Activated naive CD4-positive, alpha-beta T cell treated with anti-CD3 and anti-CD28 coated beads, Interleukin-2, amount 50 U/mL, for 16 hours (primary cell): ENCODE data around the gene CLP1.
"Not testable (repeated sequence)": the region's sequence is repeated elsewhere in the genome, so short reads cannot be mapped to it uniquely, and the experiment has no call there.

Experiments
- DNase-seq: peaks from one replicate; pipeline ENCODE4 v3.0.0-alpha.2; 2020

CLP1 gene

DNA sequence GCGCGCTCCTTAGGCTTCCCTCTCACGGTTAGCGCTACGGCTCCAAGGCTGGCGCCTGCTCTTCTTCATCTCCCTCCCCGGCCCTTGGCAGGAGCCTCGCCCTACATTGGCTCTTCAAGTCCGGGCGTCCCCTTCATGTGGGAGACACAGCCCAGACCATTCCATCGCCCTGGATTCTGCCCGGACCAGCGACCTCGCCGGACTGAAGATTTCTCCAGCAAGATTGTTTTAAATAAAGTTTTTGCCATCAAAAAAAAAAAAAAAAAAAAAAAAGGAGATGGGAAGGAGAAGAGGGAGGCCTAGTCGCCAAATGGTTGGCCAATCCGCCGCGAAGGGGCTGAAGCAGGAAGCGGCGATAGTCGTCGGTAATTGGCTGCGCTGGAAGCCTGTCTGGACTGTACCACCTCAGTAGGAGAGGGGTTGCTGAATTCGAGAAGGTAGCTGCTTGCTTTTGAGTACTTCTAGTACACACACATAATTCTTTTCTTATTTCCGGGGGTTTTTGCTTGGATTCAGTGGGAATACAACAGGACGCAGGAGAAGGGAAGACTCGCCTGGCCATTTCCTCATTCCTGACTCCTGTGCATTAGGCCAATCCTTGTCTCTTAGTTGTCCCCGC lies 9.7 kb downstream of the CLP1 start:
- DNase-seq, result peak; percentile 92

DNA sequence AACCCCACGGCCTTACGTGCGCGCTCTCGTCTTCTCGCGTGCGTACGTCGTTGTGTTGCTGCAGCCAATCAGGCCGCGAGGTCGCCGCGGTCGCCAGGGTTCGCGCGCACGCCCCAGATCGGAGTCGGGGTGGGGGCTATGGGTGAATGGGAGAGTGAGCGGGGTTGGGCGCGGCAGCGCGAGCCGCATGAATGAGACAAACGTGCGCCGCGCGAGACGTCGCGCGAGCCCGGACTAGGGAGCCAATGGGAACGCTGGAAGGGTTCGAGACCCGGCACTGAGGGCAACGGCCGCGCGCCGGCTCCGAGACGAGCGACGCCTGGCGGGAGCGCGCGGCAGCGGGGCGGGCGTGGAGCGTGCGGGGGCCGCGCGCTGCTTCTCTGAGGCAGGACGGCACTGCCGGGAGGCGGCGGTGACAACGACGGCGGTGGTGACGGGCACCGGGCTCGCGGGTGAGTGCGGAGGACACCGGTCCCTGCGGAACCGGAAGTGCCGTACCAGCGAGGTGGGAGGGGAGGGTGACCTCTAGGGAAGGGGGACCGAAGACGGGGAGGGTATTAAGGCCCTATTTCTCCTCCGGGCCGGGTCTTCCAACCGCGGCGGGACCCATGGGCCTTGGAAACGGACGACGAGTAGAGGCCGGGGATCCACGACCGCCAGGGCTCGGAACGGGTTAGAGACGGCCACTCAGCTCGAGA lies 10.3 kb downstream of the CLP1 start, which contains the start of gene ZDHHC5:
Gene ZDHHC5, plus strand, starts transcription at position 379 of the 698 bp plus-strand sequence. CDS start 4,977 bp downstream, outside the sequence.
- DNase-seq, result peak; percentile 99

DNA sequence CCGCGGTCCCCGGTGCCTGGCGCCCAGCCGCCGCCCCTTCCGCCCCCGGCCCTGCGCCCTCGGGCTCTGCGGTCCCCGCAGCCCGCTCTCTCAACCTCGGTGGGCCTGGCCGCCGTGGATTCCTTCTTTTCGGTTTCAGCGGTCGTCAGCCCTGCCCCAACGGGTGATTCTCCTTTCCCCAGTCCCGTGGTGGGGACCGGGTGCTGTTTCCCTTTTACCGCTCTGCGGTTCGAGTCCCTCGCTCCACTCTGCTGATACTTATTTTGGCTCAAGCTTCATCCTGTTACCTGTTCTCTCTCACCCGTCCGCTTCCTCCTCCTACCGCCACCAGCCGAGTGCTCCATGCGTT lies 10.8 kb downstream of the CLP1 start:
- no peak for DNase-seq

DNA sequence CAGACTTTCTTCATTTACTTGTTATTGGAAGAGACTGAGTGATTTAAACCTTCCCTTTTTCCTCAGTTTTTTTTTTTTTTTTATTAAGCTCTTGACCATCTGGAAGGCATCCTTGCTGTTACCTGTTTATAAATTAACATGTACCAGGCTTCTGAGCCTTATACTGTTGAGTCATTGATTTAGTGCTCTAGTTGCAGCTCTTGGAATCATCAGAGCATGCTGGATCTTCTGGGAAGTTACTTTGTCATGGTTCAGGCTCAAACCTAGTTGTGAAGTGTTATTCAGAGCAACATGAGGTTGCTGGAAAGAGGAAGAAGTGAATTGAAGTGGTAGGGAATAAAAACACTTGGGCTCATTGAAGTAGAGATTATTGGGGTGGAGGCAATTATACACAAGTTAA lies 16.7 kb downstream of the CLP1 start:
- DNase-seq, result no peak

DNA sequence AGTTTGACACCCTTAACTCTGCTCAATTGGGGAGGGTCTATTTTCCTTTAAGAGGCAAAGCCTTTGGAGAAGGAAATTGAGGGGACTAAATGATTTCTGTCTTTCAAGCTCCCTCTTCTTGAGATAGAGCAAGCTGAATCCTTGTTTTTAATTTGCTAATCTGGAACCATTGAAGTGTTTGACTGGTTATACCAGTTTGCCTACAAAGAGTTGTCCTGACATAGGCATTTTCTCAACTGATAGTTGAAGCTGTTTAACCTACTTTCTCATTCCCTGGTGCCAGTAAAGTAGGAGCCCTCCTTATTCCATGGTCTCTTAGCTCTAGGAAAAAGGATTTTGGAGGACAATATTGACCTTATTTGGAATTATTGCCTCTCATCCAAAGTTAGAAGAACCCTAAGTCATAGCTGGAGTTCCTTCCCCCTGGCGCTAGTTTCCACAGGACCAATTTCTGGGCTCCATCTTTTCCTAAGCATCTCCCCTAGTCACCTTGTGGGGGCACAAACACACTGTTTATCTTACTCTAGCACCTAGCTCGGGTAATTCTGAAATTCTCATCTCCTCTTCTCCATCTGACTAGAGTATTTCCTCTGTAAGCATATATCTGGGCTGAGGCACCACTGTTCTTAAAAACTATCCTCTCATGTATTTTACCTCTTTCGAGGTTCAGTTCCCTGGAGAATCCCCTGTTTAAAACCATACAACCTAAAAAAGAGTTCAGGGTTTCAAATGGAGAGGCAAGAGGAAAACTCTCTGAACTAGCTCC lies 17.8 kb downstream of the CLP1 start:
- DNase-seq, result no peak

DNA sequence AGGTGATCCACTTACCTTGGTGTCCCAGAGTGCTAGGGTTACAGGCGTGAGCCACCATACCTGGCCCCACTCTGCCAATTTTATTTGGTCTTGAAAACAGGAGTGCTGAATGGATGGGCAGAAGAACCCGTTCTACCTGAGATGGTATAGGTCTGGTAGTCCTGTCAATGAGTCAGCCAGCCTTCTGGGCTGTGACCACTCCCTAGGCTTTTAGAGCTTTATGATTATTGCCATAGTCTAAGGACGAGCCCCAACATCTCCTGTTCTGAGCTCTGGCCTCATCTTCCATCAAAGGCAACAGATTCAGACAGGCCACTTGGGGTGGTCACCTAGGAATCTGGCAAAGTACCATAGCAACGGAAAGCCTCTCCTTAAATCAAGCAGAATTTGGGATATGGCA lies 21.8 kb downstream of the CLP1 start:
- DNase-seq, result no peak

DNA sequence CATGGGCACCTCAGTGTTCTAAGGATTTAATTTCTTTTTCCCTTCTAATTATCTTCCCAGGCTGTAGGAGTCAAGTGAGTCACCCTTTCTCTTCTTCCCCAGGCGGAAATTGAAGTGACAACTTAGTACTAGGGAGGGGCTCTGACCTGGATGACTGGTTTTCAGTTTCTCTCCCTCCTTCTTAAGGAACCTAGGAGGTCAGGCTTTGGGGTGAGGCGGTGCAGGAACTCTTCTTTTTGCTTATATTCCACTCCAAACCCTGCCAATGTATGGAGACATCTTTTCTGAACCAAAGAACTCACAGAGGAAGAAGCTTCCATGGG lies 23.0 kb downstream of the CLP1 start:
- DNase-seq, result no peak

DNA sequence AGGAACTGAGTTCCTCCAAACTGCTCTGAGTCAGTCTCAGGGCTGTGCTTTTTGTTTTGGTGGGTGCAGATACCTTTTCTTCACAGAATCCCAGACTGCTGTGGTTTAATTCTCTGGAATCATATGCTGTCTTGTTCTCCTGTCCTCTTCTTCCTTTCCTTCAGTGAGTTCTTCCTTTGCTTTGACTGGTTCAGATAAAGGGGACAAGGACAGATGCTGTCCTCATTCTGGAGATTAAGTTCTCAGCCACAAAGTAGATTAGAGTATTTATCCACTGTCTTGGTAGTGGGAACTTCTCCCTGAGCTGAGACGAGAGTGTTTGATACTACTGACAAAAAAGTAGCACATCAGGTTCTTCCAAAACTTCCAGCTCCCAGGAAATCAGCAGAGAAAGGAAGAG lies 23.6 kb downstream of the CLP1 start:
- DNase-seq, result no peak

DNA sequence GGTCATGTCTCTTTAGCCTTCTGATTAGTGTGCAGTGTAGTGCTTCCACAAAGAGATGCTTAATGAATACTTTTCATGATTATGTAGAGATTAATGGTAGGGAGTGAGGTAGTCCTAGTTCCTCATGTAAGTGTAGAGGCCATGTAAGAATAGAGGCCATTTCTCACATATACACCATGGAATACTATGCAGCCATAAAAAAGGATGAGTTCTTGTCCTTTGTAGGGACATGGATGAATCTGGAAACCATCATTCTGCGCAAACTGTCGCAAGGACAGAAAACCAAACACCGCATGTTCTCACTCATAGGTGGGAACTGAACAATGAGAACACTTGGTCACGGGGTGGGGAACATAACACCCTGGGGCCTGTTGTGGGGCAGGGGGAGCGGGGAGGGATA lies 32.9 kb downstream of the CLP1 start:
- DNase-seq, result not testable (repeated sequence)

DNA sequence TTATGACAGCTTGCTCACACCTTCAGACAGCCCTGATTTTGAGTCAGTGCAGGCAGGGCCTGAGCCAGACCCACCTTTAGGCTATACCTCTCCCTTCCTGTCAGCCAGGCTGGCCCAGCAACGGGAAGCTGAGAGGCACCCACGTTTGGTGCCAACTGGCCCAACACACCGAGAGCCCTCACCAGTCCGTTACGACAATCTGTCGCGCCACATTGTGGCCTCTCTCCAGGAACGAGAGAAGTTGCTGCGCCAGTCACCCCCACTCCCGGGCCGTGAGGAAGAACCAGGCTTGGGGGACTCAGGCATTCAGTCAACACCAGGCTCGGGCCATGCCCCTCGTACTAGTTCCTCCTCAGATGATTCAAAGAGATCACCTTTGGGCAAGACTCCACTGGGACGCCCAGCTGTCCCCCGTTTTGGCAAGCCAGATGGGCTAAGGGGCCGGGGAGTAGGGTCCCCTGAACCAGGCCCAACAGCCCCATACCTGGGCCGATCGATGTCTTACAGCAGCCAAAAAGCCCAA lies 41.3 kb downstream of the CLP1 start:
- DNase-seq, result no peak

DNA sequence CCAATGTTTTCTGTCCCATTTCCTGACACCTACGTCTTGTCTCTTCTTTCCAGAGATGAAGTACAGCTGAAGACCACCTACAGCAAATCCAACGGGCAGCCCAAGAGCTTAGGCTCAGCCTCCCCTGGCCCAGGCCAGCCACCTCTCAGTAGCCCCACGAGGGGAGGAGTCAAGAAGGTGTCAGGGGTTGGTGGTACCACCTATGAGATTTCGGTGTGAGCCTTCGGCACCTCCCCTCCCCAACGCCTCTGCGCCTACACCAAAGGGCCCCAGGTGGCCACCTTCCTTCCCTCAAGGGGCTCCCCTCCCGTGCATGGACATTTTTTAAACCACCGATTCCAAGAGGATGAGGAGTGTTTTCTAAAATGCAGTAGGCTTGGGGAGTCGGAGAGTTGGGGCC lies 42.3 kb downstream of the CLP1 start:
- no peak for DNase-seq

DNA sequence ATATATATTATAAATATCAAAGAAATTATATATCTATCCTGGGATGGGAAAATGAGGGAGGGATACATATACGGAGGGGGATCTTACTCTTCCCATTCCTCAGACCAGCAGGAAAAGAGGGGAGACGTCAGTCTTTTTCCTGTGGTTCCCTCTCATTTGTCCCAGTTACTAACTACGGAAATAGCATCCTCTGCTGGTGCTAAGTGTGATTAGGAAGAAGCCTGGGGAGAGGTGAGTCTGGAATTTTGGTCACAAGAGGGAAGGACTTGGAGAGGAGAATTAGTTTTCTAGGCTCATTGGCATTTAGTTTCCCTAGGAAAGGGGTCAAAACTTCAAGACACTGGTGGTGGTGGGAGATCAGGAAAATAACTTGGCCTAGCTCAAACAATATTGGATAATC lies 42.9 kb downstream of the CLP1 start:
- no peak for DNase-seq

DNA sequence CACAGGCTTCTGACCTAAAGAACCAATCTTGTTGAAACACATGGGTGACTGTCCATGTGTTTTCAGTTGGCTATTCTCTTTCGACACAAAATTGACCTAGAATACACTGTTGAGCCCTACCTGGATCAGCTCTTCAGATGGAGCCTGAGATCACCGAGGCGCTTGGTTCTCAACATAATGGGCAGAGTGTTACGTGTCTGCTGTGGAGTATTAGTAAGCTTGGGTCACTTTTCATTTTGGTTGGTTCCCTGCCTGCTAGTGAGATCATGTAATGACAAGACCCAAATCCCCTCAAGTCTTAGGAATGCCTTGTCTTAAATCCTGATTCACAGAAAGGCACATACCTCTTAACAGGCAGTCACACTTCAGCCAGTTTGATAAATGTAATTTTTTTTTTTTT lies 45.8 kb downstream of the CLP1 start:
- no peak for DNase-seq

DNA sequence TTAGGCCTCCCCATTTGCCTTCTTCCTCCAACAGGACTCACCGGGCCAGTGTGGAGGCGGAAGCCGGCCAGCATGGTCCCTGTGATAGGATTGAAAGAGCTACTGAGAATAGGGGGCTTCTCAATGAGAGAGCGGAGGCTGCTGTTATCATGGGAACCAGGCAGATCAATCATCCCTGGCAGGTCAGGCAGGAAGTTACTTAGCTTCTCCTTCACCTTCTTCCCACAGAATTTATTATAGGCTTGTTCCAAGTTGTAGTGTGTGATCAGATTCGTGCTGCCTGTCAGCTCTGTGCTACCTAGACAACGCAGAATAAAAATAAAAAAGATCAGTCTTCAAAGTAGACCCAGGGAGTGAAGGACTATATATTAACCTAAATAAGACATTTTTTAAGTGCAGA lies 47.4 kb downstream of the CLP1 start:
- no peak for DNase-seq

DNA sequence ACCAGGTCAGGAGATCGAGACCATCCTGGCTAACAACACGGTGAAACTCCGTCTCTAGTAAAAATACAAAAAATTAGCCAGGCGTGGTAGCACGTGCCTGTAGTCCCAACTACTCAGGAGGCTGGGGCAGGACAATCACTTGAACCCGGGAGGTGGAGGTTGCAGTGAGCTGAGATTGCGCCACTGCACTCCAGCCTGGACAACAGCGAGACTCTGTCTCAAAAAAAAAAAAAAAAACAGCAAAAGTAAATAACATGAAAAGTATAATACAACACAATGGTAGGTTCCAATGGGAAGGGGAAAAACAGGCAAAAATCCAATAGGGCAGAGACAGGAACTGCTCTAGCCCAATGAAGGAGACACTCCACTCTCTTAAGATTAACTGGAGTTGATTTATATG lies 47.9 kb downstream of the CLP1 start:
- not testable (repeated sequence) for DNase-seq

DNA sequence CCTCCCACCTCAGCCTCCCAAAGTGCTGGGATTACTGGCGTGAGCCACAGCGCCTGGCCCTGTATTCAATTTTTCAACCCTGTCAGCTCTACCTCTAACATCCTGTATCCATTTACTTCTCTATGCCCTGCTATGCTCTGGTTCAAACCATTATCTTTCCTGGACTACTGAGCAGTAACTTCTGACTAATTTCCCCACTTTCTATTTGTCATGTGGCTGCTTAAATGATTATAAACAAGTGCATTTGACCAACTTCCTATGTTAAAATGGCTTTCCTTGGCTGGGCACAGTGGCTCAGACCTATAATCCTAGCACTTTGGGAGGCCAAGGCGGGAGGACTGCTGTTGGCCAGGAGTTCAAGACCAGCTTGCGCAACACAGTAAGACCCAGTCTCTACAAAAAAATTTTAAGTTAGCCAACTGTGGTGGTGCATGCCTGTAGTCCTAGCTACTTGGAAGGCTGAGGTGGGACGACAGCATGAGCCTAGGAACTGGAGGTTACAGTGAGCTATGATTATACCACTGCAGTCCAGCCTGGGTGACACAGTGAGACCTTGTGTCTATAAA lies 52.3 kb downstream of the CLP1 start:
- no peak for DNase-seq
